Spleen (tissue), 11 donors: ENCODE data around the gene AMN. TPM values are rescaled to one million over a fixed set of nuclear protein-coding genes. Genes with fewer than 3 reads are reported as not detected.

Experiments
- DNase-seq: peaks from one replicate; pipeline ENCODE4 v3.0.0-alpha.2; 2020
- H3K27ac ChIP-seq, 8 donors: fragments of 200-600 bp; sonication (generic) in 7 of 8; 1 replicate in 4 of 8; 2 replicates in 4 of 8; pipeline versions ENCODE4 v1.5.0 to v1.8.0; 2016 to 2021; ENCODE audit warnings: inconsistent platforms in 4 of 8, mild to moderate bottlenecking in 4 of 8, moderate library complexity in 1 of 8
- H3K27me3 ChIP-seq, 7 donors: fragments of 200-600 bp; sonication (generic) in 6 of 7; replicated peaks in 1 of 7; 1 replicate in 4 of 7; 2 replicates in 3 of 7; pipeline versions ENCODE4 v1.5.0 to v1.8.0; 2016 to 2021; ENCODE audit warnings: inconsistent platforms in 3 of 7, mild to moderate bottlenecking in 1 of 7
- H3K36me3 ChIP-seq, 6 donors: fragments of 200-600 bp; sonication (generic) in 5 of 6; 1 replicate in 4 of 6; 2 replicates in 2 of 6; pipeline versions ENCODE4 v1.5.0 to v1.8.0; 2016 to 2021; ENCODE audit warnings: inconsistent platforms in 2 of 6
- H3K4me1 ChIP-seq, 6 donors: fragments of 200-600 bp; sonication (generic) in 5 of 6; 1 replicate in 3 of 6; 2 replicates in 3 of 6; pipeline versions ENCODE4 v1.5.0 to v1.8.0; 2016 to 2021; ENCODE audit warnings: inconsistent platforms in 3 of 6
- H3K4me3 ChIP-seq, 8 donors: fragments of 200-600 bp; sonication (generic) in 7 of 8; 1 replicate in 4 of 8; 2 replicates in 4 of 8; pipeline versions ENCODE4 v1.5.0 to v1.8.0; 2016 to 2021; ENCODE audit warnings: inconsistent platforms in 4 of 8, mild to moderate bottlenecking in 4 of 8, moderate library complexity in 2 of 8
- H3K9me3 ChIP-seq, 8 donors: fragments of 200-600 bp; sonication (generic) in 7 of 8; 1 replicate in 4 of 8; 2 replicates in 4 of 8; pipeline versions ENCODE4 v1.5.0 to v1.8.0; 2016 to 2021; ENCODE audit warnings: inconsistent platforms in 4 of 8
- CTCF ChIP-seq, 11 experiments: fragments of 200-600 bp in 7 of 11; fragments of 450-650 bp in 4 of 11; sonication (generic) in 4 of 11; IDR thresholded peaks in 8 of 11; conservative IDR thresholded peaks in 3 of 11; 1 replicate in 7 of 11; 2 replicates in 4 of 11; pipeline versions ENCODE4 v1.4.0 to v1.8.0; 2016 to 2021; ENCODE audit warnings: antibody characterized with exemption in 11 of 11, inconsistent platforms in 4 of 11, mild to moderate bottlenecking in 1 of 11
- POLR2A ChIP-seq, 3 donors: fragments of 450-650 bp; IDR thresholded peaks; one replicate each; pipeline ENCODE4 v1.5.1; 2017; ENCODE audit warnings: antibody characterized with exemption in 3 of 3, mild to moderate bottlenecking in 1 of 3
- POLR2AphosphoS5 ChIP-seq, 3 donors: sonication (generic); formaldehyde crosslinking; IDR thresholded peaks; one replicate each; pipeline ENCODE4 v1.5.1; 2017; ENCODE audit warnings: antibody characterized with exemption in 3 of 3
- WGBS, 5 donors: extraction: QIAGEN DNeasy Blood & Tissue Kit in 3 of 5; methylation state at CpG; one replicate each; pipeline versions ENCODE4 v1.1.5 to v1.1.7; 2013 to 2018; 5-methylcytosine and 5-hydroxymethylcytosine counted together
- intact Hi-C: fragments of 100-400 bp; cut with DNase I; formaldehyde crosslinking; loops from one replicate; pipeline ENCODE4 v1.15.0; 2023; ENCODE audit warnings: low total_unique reads
- polyA plus RNA-seq, 3 donors: library from polyadenylated mRNA; stranded (reverse); fragments of 200-250 nt; gene quantifications; one replicate each; pipeline ENCODE4 v1.2.1, GENCODE V29; 2013
- total RNA-seq, 7 donors: library from RNA; depleted of rRNA in 3 of 7; stranded (reverse); fragments of >200 nt in 3 of 7; fragmentation: NEBNext Ultra II Directional in 4 of 7; extraction: Animal tissue kit (Norgen Biotek cat#: 25700) in 4 of 7; gene quantifications; one replicate each; pipeline versions ENCODE4 v1.1.0 to v1.2.1, GENCODE V29; 2016 to 2021
- donor health status: healthy with polysubstance abuse.
- donor health status: DM: no; HTN: no; CAD: no; lungs with moderate emphysema.
- donor health status: DM: no; HTN: no; CAD: no.
- donor health status: Bipolar disorder and iron deficiency.
- donor health status: healthy.
- donor health status: DM: no; HTN: no; CAD: no.
- donor health status: DM: yes; HTN: yes; CAD: no.

AMN gene
- total and polyA plus RNA-seq, 10 donors: 0.65 to 3.0 (median 2.2) TPM

GRCh38 chr14:102951799-102952198, 29.3 kb downstream of the AMN start:
- TF ChIP-seq CTCF (IDR thresholded peaks at IDR 0.05 in 8 of 11, conservative IDR thresholded peaks at IDR 0.05 in 3 of 11) (no peak), POLR2AphosphoS5 (IDR thresholded peaks at IDR 0.05) (no peak), POLR2A (IDR thresholded peaks at IDR 0.05) (no peak)
- peaks cover 0 to 95% (median 69%) of the 10 kb centered on the region in 6 donors for H3K36me3 ChIP-seq
- H3K27ac ChIP-seq: no peak overlapping the region
- H3K4me1 ChIP-seq: peaks cover 0 to 23% (median 13%) of the 10 kb centered on the region in 6 donors
- 73 to 84% (median 80%) methylated on average over 8 of the region's 8 CpGs for WGBS, 5 donors
- no peak for DNase-seq
- intact Hi-C loops: no loop called here
- H3K9me3 ChIP-seq: no peaks in the 10 kb centered on the region
- no peak overlapping the region for H3K4me3 ChIP-seq
- no peaks in the 10 kb centered on the region for H3K27me3 ChIP-seq

DNA sequence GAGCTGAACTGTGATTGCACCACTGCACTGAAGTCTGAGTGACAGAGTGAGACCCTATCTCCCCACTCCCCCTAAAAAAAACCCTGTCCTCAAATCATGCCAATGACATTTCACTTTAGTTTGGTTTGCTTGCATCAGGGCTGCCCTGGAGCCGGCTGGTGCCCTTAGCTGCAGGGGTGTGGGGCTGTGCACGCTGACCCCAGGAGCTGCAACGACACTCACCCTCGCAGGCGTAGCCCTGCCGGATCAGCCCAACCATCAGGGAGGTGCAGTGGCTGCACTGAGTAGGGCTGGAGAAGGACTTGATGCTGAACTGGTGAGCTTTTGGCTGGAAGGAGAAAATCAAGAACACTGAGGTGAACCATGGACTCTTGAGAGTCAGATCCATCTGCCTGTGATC, 29.8 kb downstream of the AMN start:
- H3K36me3 ChIP-seq: peaks cover 0 to 95% (median 70%) of the 10 kb centered on the region in 6 donors

DNA sequence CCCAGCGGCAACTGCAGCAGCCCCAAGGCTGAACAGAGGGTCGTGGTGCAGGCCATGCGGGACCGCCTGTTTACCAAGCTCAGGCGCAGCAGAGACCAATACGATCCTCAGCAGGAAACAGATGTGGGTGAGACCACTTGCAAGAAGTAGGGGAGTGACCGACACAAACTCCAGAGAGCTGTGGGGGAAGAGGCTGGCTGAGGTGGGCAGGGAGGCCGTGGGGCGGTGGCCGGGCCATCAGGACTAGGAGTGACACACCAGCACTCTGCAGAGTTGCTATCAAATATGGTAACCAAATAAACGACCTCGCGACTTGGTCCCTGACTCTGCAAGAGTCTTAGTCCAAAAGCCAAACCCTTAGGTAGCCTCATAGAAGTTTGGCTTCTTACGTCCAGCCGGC, 30.6 kb downstream of the AMN start:
- WGBS, 5 donors: 76 to 86% (median 80%) methylated on average over 15 of the region's 15 CpGs
- TF ChIP-seq POLR2A (IDR thresholded peaks at IDR 0.05) (no peak), CTCF (IDR thresholded peaks at IDR 0.05 in 8 of 11, conservative IDR thresholded peaks at IDR 0.05 in 3 of 11) (no peak), POLR2AphosphoS5 (IDR thresholded peaks at IDR 0.05) (no peak)
- H3K4me3 ChIP-seq: no peak overlapping the region
- H3K27ac ChIP-seq: no peak overlapping the region
- H3K4me1 ChIP-seq: peaks cover 0 to 19% (median 13%) of the 10 kb centered on the region in 6 donors
- peaks cover 0 to 96% (median 73%) of the 10 kb centered on the region in 6 donors for H3K36me3 ChIP-seq
- intact Hi-C loops: no loop called here
- no peak for DNase-seq
- no peaks in the 10 kb centered on the region for H3K9me3 ChIP-seq
- no peaks in the 10 kb centered on the region for H3K27me3 ChIP-seq

More for the DNA sequence above, 29.8 kb downstream of the AMN start:
- no peak for DNase-seq
- Histone ChIP-seq H3K4me1 (peaks cover 0 to 19% (median 13%) of the 10 kb centered on the region in 6 donors), H3K27me3 (no peaks in the 10 kb centered on the region), H3K9me3 (no peaks in the 10 kb centered on the region), H3K4me3 (no peak overlapping the region), H3K27ac (no peak overlapping the region)
- intact Hi-C loops: no loop called here
- TF ChIP-seq POLR2A (IDR thresholded peaks at IDR 0.05): no peak
- no peak for TF ChIP-seq CTCF (IDR thresholded peaks at IDR 0.05 in 8 of 11, conservative IDR thresholded peaks at IDR 0.05 in 3 of 11)
- no peak for TF ChIP-seq POLR2AphosphoS5 (IDR thresholded peaks at IDR 0.05)
- WGBS, 5 donors: 88 to 100% (median 92%) methylated on average over 6 of the region's 6 CpGs

DNA sequence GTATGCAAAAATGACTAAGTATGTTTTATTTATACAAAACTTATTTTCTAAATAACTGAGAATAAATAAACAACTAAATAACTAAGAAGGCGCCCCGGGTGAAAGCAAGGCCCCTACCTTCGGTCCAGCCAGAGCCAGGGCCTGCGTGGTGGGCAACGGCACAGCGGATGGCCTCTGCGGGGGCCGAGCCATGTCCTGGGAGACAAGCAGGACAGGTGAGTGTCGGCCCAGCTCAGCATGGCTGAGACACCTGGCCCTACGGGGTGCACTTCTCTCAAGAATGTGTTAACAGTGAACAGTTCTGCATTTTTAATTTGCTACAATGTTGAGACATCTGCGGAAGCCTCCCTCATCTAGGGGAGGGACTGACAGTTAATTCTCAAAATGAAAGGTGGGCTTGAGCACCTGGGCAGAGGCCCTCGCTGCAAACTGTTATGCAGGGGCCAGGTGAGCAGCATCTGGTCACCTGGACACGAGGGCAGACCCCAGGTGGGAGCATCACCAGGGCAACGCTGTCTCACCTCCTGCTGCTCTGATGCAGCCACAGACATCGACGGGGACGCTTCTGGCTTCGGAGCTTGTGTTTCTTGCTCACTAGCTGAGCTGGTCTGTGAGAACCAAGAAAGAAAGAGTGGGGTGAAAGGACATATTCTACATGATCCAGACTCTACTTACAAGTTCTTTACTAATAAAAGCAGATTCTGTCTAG, 31.8 kb downstream of the AMN start:
- Histone ChIP-seq H3K4me1 (peaks cover 0 to 12% (median 7%) of the 10 kb centered on the region in 6 donors), H3K4me3 (no peak overlapping the region), H3K27me3 (no peaks in the 10 kb centered on the region), H3K27ac (no peak overlapping the region), H3K36me3 (peaks cover 0 to 100% (median 74%) of the 10 kb centered on the region in 6 donors), H3K9me3 (no peaks in the 10 kb centered on the region)
- no peak for DNase-seq
- TF ChIP-seq POLR2AphosphoS5 (IDR thresholded peaks at IDR 0.05): no peak
- no peak for TF ChIP-seq POLR2A (IDR thresholded peaks at IDR 0.05)
- no peak for TF ChIP-seq CTCF (IDR thresholded peaks at IDR 0.05 in 8 of 11, conservative IDR thresholded peaks at IDR 0.05 in 3 of 11)
- 86 to 93% (median 91%) methylated on average over 17 to 18 of the region's 18 CpGs for WGBS, 5 donors
- intact Hi-C loops: no loop called here
